ENCODE data around the gene KCTD12. TPM values are rescaled to one million over a fixed set of nuclear protein-coding genes. Genes with fewer than 3 reads are reported as not detected.

KCTD12 gene
- total and polyA plus RNA-seq, 2 donors (not counting 3 experiments of a cell fraction or from before 2014, with no cell fraction given) = 95.9 to 116 TPM

DNA sequence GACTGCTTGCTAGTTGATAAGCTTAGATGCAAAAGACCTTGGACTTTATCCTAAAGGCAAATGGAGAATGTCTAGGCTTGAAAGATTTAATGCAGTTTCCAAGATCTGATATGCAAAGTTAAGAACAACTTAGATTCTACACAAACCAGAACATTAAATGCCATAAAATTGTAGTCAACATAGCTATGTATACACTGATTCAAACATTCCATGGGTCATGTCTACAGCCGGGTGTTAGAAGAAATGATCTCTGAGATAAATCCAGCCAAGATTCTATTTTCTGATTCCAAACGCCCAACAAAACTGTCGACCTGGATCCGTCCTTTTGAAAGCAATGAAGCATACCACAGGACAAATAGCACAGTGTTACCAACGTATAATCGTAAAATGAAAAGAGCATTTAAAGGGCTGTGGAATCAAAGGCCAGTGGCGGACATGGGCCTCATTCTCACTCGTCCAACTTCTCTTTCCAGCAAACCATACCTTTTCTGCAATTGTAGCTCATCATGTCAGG is 52.7 kb downstream of the KCTD12 start:
- DNase-seq (ENCODE audit: low read depth, low spot score) (no peak), FAIRE-seq (no peak)
- BruUV-seq (replicated peaks) = no TSS peak
- Histone ChIP-seq H3K9me3 (replicated peaks; ENCODE audit: control insufficient read depth, insufficient read depth, low read length) (no peaks in the 10 kb centered on the region), H3K4me1 (ENCODE audit: control insufficient read depth, extremely low read depth, insufficient read depth, low read length) (peaks cover 4% of the 10 kb centered on the region), H3K27ac (ENCODE audit: insufficient read depth, low read depth, low read length) (no peak overlapping the region), H3K36me3 (ENCODE audit: control insufficient read depth in 2 of 2, extremely low read depth in 1 of 2, insufficient read depth in 2 of 2, low read length in 2 of 2) (no peaks in the 10 kb centered on the region), H3K9ac (replicated peaks; ENCODE audit: extremely low read depth, insufficient read depth, low read length) (no peak overlapping the region), H3K27me3 (ENCODE audit: control insufficient read depth in 2 of 2, insufficient read depth in 2 of 2, low read length in 2 of 2) (no peaks in the 10 kb centered on the region), H2AFZ (ENCODE audit: low read depth, low read length) (no peak overlapping the region), H3K9me1 (replicated peaks; ENCODE audit: control insufficient read depth, extremely low read depth, insufficient read depth, low read length) (no peaks in the 10 kb centered on the region), H4K20me1 (replicated peaks; ENCODE audit: control insufficient read depth, extremely low read depth, insufficient read depth, low read length) (no peaks in the 10 kb centered on the region), H3K4me2 (ENCODE audit: insufficient read depth, low read length) (no peak overlapping the region), H3K79me2 (ENCODE audit: control insufficient read depth, insufficient read depth, low read length) (no peaks in the 10 kb centered on the region), H3K4me3 (replicated peaks in 1 of 3; ENCODE audit: insufficient read depth in 1 of 3, low read depth in 1 of 3, low read length in 3 of 3) (no peak overlapping the region)
- dilution Hi-C loops (cut with MboI; ENCODE audit: extremely low pct_ligation_motif_present, low sequenced_read_pairs) (no loop called here), intact Hi-C loops (cut with micrococcal nuclease) (no loop called here)
- CTCF ChIA-PET = interaction anchor here (2.3 kb wide), 1 partner anchor 10 kb away, joined by 14 read pairs; no protein-coding TSS in a partner anchor
- POLR2A ChIA-PET = no interaction called here
- no peak for TF ChIP-seq EZH2 (IDR thresholded peaks at IDR 0.05; ENCODE audit: borderline replicate concordance, low read depth, low read length, severe bottlenecking)
- TF ChIP-seq FOS (IDR thresholded peaks at IDR 0.05; ENCODE audit: borderline replicate concordance, insufficient read depth, low read length) = no peak
- no peak for TF ChIP-seq POLR2AphosphoS5 (IDR thresholded peaks at IDR 0.05; ENCODE audit: insufficient read depth, low read depth, low read length)
- TF ChIP-seq GATA2 (IDR thresholded peaks at IDR 0.05; ENCODE audit: insufficient read depth, insufficient read length, low read depth, low read length) = no peak
- TF ChIP-seq MYC (IDR thresholded peaks at IDR 0.05; ENCODE audit: low read depth, low read length) = no peak
- TF ChIP-seq JUN (IDR thresholded peaks at IDR 0.05; ENCODE audit: borderline replicate concordance, insufficient read depth, insufficient read length, low read depth) = no peak
- no peak for TF ChIP-seq POLR2A (IDR thresholded peaks at IDR 0.05; ENCODE audit: low read depth, low read length)
- TF ChIP-seq, protein P1, sequence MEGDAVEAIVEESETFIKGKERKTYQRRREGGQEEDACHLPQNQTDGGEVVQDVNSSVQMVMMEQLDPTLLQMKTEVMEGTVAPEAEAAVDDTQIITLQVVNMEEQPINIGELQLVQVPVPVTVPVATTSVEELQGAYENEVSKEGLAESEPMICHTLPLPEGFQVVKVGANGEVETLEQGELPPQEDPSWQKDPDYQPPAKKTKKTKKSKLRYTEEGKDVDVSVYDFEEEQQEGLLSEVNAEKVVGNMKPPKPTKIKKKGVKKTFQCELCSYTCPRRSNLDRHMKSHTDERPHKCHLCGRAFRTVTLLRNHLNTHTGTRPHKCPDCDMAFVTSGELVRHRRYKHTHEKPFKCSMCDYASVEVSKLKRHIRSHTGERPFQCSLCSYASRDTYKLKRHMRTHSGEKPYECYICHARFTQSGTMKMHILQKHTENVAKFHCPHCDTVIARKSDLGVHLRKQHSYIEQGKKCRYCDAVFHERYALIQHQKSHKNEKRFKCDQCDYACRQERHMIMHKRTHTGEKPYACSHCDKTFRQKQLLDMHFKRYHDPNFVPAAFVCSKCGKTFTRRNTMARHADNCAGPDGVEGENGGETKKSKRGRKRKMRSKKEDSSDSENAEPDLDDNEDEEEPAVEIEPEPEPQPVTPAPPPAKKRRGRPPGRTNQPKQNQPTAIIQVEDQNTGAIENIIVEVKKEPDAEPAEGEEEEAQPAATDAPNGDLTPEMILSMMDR (IDR thresholded peaks at IDR 0.05; ENCODE audit: extremely low read depth in 1 of 2, insufficient read depth in 1 of 2, low read depth in 1 of 2, low read length in 2 of 2) = no peak
- TF ChIP-seq, protein P2, sequence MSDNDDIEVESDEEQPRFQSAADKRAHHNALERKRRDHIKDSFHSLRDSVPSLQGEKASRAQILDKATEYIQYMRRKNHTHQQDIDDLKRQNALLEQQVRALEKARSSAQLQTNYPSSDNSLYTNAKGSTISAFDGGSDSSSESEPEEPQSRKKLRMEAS (IDR thresholded peaks at IDR 0.05; ENCODE audit: insufficient read depth, insufficient read length) = no peak

Data from endothelial cell of umbilical vein (primary cell).